Mucosa of descending colon (tissue), 3 donors: ENCODE results near the gene ALPP. TPM values are rescaled to one million over a fixed set of nuclear protein-coding genes. Genes with fewer than 3 reads are reported as not detected.
"Not testable (repeated sequence)": the region's sequence is repeated elsewhere in the genome, so short reads cannot be mapped to it uniquely, and the experiment has no call there.

Source experiments
- ATAC-seq: fragments of 200-7000 bp; cut with Tn5 transposase; one replicate; pipeline ENCODE4 v1.9.1; 2020; ENCODE audit warnings: mild to moderate bottlenecking, moderate library complexity
- DNase-seq, 3 donors: peaks; one replicate each; pipeline ENCODE4 v3.0.0-alpha.2; 2020
- H3K36me3 ChIP-seq: fragments of 200-600 bp; one replicate; pipeline ENCODE4 v1.8.0; 2021; ENCODE audit warnings: low read depth, mild to moderate bottlenecking
- H3K4me1 ChIP-seq: fragments of 200-600 bp; one replicate; pipeline ENCODE4 v1.8.0; 2021; ENCODE audit warnings: low read depth, mild to moderate bottlenecking
- H3K4me3 ChIP-seq: fragments of 200-600 bp; one replicate; pipeline ENCODE4 v1.8.0; 2021; ENCODE audit warnings: mild to moderate bottlenecking
- H3K9me3 ChIP-seq: fragments of 200-600 bp; one replicate; pipeline ENCODE4 v1.8.0; 2021; ENCODE audit warnings: mild to moderate bottlenecking
- CTCF ChIP-seq: fragments of 200-600 bp; IDR thresholded peaks from one replicate; pipeline ENCODE4 v1.8.0; 2022; ENCODE audit warnings: antibody characterized with exemption, mild to moderate bottlenecking
- intact Hi-C, 2 donors: fragments of 100-400 bp; cut with DNase I in 1 of 2; cut with micrococcal nuclease in 1 of 2; formaldehyde crosslinking; loops; one replicate each; pipeline versions ENCODE4 v1.11.0 to v1.11.1; 2022; cut with DNase I, micrococcal nuclease
- total RNA-seq, 3 donors: library from RNA; stranded (reverse); fragmentation: NEBNext Ultra II Directional in 2 of 3; extraction: Animal tissue kit (Norgen Biotek cat#: 25700) in 2 of 3; gene quantifications; one replicate each; pipeline versions ENCODE4 v1.2.1 to v1.2.4, GENCODE V29; 2021 to 2023
- donor health status: DM: no; HTN: no; CAD: no; lungs with moderate emphysema.
- donor health status: DM: no; HTN: no; CAD: no.
- donor health status: DM: no; HTN: yes; CAD: no.

The ALPP gene
- total RNA-seq, 3 donors from 2014 or later = 1.2 TPM; not detected in 2

- Histone ChIP-seq H3K36me3 (no peaks in the 10 kb centered on the region), H3K4me1 (no peaks in the 10 kb centered on the region), H3K4me3 (no peak overlapping the region), H3K9me3 (no peaks in the 10 kb centered on the region)
- ATAC-seq (no peak), DNase-seq (no peak)
- intact Hi-C loops = no loop called here
- TF ChIP-seq CTCF = no peak
Measured at GRCh38 chr2:232387451-232388171, 9.1 kb downstream of the ALPP start.

GRCh38 chr2:232388324-232388891 is 9.9 kb downstream of the ALPP start:
- Histone ChIP-seq H3K4me1 (no peaks in the 10 kb centered on the region), H3K36me3 (no peaks in the 10 kb centered on the region), H3K4me3 (no peak overlapping the region), H3K9me3 (no peaks in the 10 kb centered on the region)
- TF ChIP-seq CTCF = no peak
- ATAC-seq = no peak
- DNase-seq = no peak
- intact Hi-C loops = no loop called here

- intact Hi-C loops = no loop called here
- TF ChIP-seq CTCF = no peak
- H3K36me3 ChIP-seq = no peaks in the 10 kb centered on the region
Measured at GRCh38 chr2:232389327-232389726, 10.8 kb downstream of the ALPP start.

GRCh38 chr2:232390661-232391060 is 12.1 kb downstream of the ALPP start:
- intact Hi-C loops = no loop called here
- ATAC-seq = no peak

More at GRCh38 chr2:232389327-232389726, 10.8 kb downstream of the ALPP start:
- Histone ChIP-seq H3K4me1 (no peaks in the 10 kb centered on the region), H3K4me3 (no peak overlapping the region), H3K9me3 (no peaks in the 10 kb centered on the region)
- ATAC-seq (no peak), DNase-seq (no peak)

GRCh38 chr2:232393556-232393955 is 15.0 kb downstream of the ALPP start:
- DNase-seq (no peak), ATAC-seq (no peak)

More at GRCh38 chr2:232390661-232391060, 12.1 kb downstream of the ALPP start:
- H3K4me3 ChIP-seq = no peak overlapping the region
- H3K36me3 ChIP-seq = no peaks in the 10 kb centered on the region
- H3K9me3 ChIP-seq = no peaks in the 10 kb centered on the region
- no peak for DNase-seq
- TF ChIP-seq CTCF = no peak
- no peaks in the 10 kb centered on the region for H3K4me1 ChIP-seq

GRCh38 chr2:232394431-232394830 is 15.9 kb downstream of the ALPP start:
- H3K4me1 ChIP-seq, H3K9me3 ChIP-seq, DNase-seq, H3K36me3 ChIP-seq, ATAC-seq, intact Hi-C loops, H3K4me3 ChIP-seq: not testable (repeated sequence)

More at GRCh38 chr2:232393556-232393955, 15.0 kb downstream of the ALPP start:
- Histone ChIP-seq H3K4me3 (no peak overlapping the region), H3K9me3 (no peaks in the 10 kb centered on the region), H3K4me1 (peaks cover 4% of the 10 kb centered on the region), H3K36me3 (no peaks in the 10 kb centered on the region)
- TF ChIP-seq CTCF = no peak
- intact Hi-C loops = no loop called here
